Transverse colon (tissue), 4 donors: ENCODE results near the gene TFAP2E. TPM values are rescaled to one million over a fixed set of nuclear protein-coding genes. Genes with fewer than 3 reads are reported as not detected.

Experiments used
- DNase-seq: peaks from one replicate; pipeline ENCODE4 v3.0.0-alpha.2; 2019
- H3K27ac ChIP-seq, 4 donors: fragments of 200-600 bp; sonication (generic); 2 replicates each; pipeline ENCODE4 v1.5.1; 2016 to 2018; ENCODE audit warnings: inconsistent platforms in 4 of 4
- H3K27me3 ChIP-seq: fragments of 200-600 bp; sonication (generic); 2 replicates; pipeline ENCODE4 v1.5.1; 2017; ENCODE audit warnings: inconsistent platforms
- H3K36me3 ChIP-seq, 4 donors: fragments of 200-600 bp; sonication (generic); 2 replicates each; pipeline ENCODE4 v1.5.1; 2017 to 2019; ENCODE audit warnings: inconsistent platforms in 4 of 4
- H3K4me1 ChIP-seq, 4 donors: fragments of 200-600 bp; sonication (generic); 2 replicates each; pipeline ENCODE4 v1.5.1; 2017 to 2020; ENCODE audit warnings: inconsistent platforms in 4 of 4
- H3K4me3 ChIP-seq, 4 donors: fragments of 200-600 bp; sonication (generic); 1 replicate in 1 of 4; 2 replicates in 3 of 4; pipeline versions ENCODE4 v1.5.1 to v1.6.1; 2017 to 2019; ENCODE audit warnings: inconsistent platforms in 4 of 4
- H3K9me3 ChIP-seq, 2 donors: fragments of 200-600 bp; sonication (generic); 2 replicates each; pipeline ENCODE4 v1.5.1; 2017 to 2019; ENCODE audit warnings: inconsistent platforms in 2 of 2
- CTCF ChIP-seq, 5 experiments: fragments of 200-600 bp in 3 of 5; fragments of 450-650 bp in 2 of 5; sonication (generic) in 3 of 5; IDR thresholded peaks; 1 replicate in 2 of 5; 2 replicates in 3 of 5; pipeline ENCODE4 v1.5.1; 2016 to 2017; ENCODE audit warnings: antibody characterized with exemption in 5 of 5, inconsistent platforms in 3 of 5, mild to moderate bottlenecking in 2 of 5, moderate library complexity in 1 of 5
- EP300 ChIP-seq: sonication (generic); formaldehyde crosslinking; IDR thresholded peaks from one replicate; pipeline ENCODE4 v1.6.1; 2017; ENCODE audit warnings: antibody characterized with exemption, low read depth
- POLR2A ChIP-seq: fragments of 450-650 bp; IDR thresholded peaks from one replicate; pipeline ENCODE4 v1.6.1; 2016; ENCODE audit warnings: antibody characterized with exemption, mild to moderate bottlenecking, moderate library complexity
- POLR2AphosphoS5 ChIP-seq, 3 donors: sonication (generic); formaldehyde crosslinking; IDR thresholded peaks; one replicate each; pipeline ENCODE4 v1.6.1; 2016; ENCODE audit warnings: antibody characterized with exemption in 3 of 3
- WGBS, 2 donors: methylation state at CpG; one replicate each; pipeline ENCODE4 v1.1.5; 2018; ENCODE audit warnings: low coverage in 1 of 2; 5-methylcytosine and 5-hydroxymethylcytosine counted together
- in situ Hi-C, 4 donors: fragments of 200-750 bp; cut with MboI; loops; one replicate each; pipeline versions ENCODE4 v1.15.0 to v1.15.1; 2017; ENCODE audit warnings: low sequenced_read_pairs in 3 of 4, low pct_ligation_motif_present in 1 of 4, low pct_unique_long_range_greater_than_20kb in 1 of 4
- intact Hi-C: fragments of 100-400 bp; cut with DNase I; formaldehyde crosslinking; loops from one replicate; pipeline ENCODE4 v1.15.1; 2023; ENCODE audit warnings: low total_unique reads
- total RNA-seq, 4 donors: library from RNA; depleted of rRNA; stranded (reverse); fragments of >200 nt; gene quantifications; one replicate each; pipeline ENCODE4 v1.1.0, GENCODE V29; 2016

The TFAP2E gene
- total RNA-seq, 4 donors from 2014 or later = 0.27 to 1.4 TPM; not detected in 2

DNA sequence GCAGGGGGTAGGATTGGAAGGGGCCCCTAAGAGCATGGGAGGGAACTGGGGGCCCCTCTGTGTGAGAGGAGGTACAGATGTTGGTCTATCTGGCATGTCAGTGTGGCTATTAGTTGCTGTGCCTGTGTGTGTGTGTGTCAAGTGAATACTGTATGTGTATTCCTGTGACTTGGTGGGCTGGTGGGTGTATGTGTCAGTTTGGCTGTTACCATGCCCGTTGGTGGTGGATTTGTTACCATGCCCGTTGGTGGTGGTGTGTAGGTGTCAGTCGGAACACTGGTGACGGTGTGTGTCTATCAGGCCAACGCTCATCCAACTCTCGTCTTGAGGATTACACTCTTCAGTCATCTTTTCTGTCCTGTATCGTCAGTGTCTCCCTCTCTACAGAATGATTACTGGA is 22.6 kb downstream of the TFAP2E start:
- Histone ChIP-seq H3K27me3 (no peaks in the 10 kb centered on the region), H3K36me3 (no peaks in the 10 kb centered on the region), H3K27ac (no peak overlapping the region), H3K4me3 (no peak overlapping the region), H3K9me3 (no peaks in the 10 kb centered on the region), H3K4me1 (no peaks in the 10 kb centered on the region)
- intact Hi-C loops (no loop called here), in situ Hi-C loops (no loop called here)
- no peak for TF ChIP-seq EP300
- TF ChIP-seq POLR2AphosphoS5 (IDR thresholded peaks at IDR 0.05) = no peak
- no peak for TF ChIP-seq POLR2A
- no peak for TF ChIP-seq CTCF (IDR thresholded peaks at IDR 0.05)
- 94 to 100% methylated on average over 1 to 7 of the region's 7 CpGs for WGBS, 2 donors
- DNase-seq = no peak

GRCh38 chr1:35597870-35598269 is 24.8 kb downstream of the TFAP2E start:
- 83 to 88% methylated on average over 1 to 5 of the region's 5 CpGs for WGBS, 2 donors
- Histone ChIP-seq H3K9me3 (no peaks in the 10 kb centered on the region), H3K27me3 (no peaks in the 10 kb centered on the region), H3K4me3 (no peak overlapping the region), H3K4me1 (no peaks in the 10 kb centered on the region), H3K27ac (no peak overlapping the region), H3K36me3 (peaks cover 0 to 18% (median 5%) of the 10 kb centered on the region in 4 donors)
- in situ Hi-C loops (no loop called here), intact Hi-C loops (no loop called here)
- no peak for DNase-seq
- TF ChIP-seq CTCF (IDR thresholded peaks at IDR 0.05) (no peak), POLR2A (no peak), POLR2AphosphoS5 (IDR thresholded peaks at IDR 0.05) (no peak), EP300 (no peak)

GRCh38 chr1:35598895-35599294 is 25.8 kb downstream of the TFAP2E start:
- in situ Hi-C loops (no loop called here), intact Hi-C loops (no loop called here)
- H3K4me1 ChIP-seq = no peaks in the 10 kb centered on the region
- no peaks in the 10 kb centered on the region for H3K27me3 ChIP-seq
- H3K4me3 ChIP-seq = no peak overlapping the region
- TF ChIP-seq POLR2A (no peak), EP300 (no peak), CTCF (IDR thresholded peaks at IDR 0.05) (no peak), POLR2AphosphoS5 (IDR thresholded peaks at IDR 0.05) (no peak)
- H3K27ac ChIP-seq = no peak overlapping the region
- WGBS, 2 donors = 76 to 80% methylated on average over 2 of the region's 2 CpGs
- no peak for DNase-seq
- no peaks in the 10 kb centered on the region for H3K9me3 ChIP-seq
- peaks cover 0 to 29% (median 10%) of the 10 kb centered on the region in 4 donors for H3K36me3 ChIP-seq

DNA sequence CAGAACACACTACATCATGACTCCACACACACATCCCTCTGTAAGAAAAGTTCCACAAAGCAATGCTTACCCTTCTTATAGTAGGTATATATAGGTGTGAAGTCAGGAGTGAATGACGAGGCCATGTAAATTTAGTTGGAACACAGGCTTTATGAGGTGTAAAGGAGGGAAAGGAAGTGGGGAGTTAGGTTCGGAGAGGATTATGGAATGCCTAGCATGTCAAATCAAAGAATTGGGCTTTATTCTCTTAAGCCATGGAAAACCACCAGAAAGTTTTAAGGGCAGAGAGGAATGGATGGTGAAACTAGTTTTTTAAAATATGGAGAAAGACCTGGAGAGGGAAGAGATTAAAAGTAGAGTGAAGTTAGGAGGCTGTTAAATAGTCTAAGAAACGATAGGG is 26.3 kb downstream of the TFAP2E start:
- intact Hi-C loops = no loop called here
- H3K27ac ChIP-seq = no peak overlapping the region
- H3K27me3 ChIP-seq = no peaks in the 10 kb centered on the region
- H3K9me3 ChIP-seq = no peaks in the 10 kb centered on the region
- DNase-seq = no peak
- in situ Hi-C loops = no loop called here
- peaks cover 0 to 32% (median 12%) of the 10 kb centered on the region in 4 donors for H3K36me3 ChIP-seq
- H3K4me1 ChIP-seq = no peaks in the 10 kb centered on the region
- no peak overlapping the region for H3K4me3 ChIP-seq
- TF ChIP-seq POLR2AphosphoS5 (IDR thresholded peaks at IDR 0.05) (no peak), POLR2A (no peak), EP300 (no peak), CTCF (IDR thresholded peaks at IDR 0.05) (no peak)
- WGBS, 2 donors = 65 to 79% methylated on average over 2 to 3 of the region's 3 CpGs
